Neuronal stem cell (in vitro differentiated cells): ENCODE measurements around the gene NEK8.

Experiments used
- DNase-seq: peaks from one replicate; pipeline ENCODE4 v3.0.0-alpha.2; 2013; ENCODE audit warnings: low spot score
- H2AFZ ChIP-seq: one replicate; pipeline ENCODE4 v1.6.1; 2013; ENCODE audit warnings: mild to moderate bottlenecking, low read length, inconsistent platforms
- H2AK5ac ChIP-seq: 2 replicates; pipeline ENCODE4 v1.6.1; 2013; ENCODE audit warnings: low read depth, mild to moderate bottlenecking, inconsistent platforms, low read length, moderate library complexity, mixed read lengths
- H2BK120ac ChIP-seq: 2 replicates; pipeline ENCODE4 v1.6.1; 2013; ENCODE audit warnings: low read depth, mild to moderate bottlenecking, inconsistent platforms, low read length, moderate library complexity, mixed read lengths
- H2BK12ac ChIP-seq: one replicate; pipeline ENCODE4 v1.6.1; 2013; ENCODE audit warnings: low read length, inconsistent platforms
- H2BK15ac ChIP-seq: 2 replicates; pipeline ENCODE4 v1.6.1; 2013; ENCODE audit warnings: mild to moderate bottlenecking, low read length, inconsistent platforms, mixed read lengths
- H2BK5ac ChIP-seq: one replicate; pipeline ENCODE4 v1.6.1; 2013; ENCODE audit warnings: inconsistent platforms, mild to moderate bottlenecking, low read length, moderate library complexity
- H3K14ac ChIP-seq: one replicate; pipeline ENCODE4 v1.6.1; 2013; ENCODE audit warnings: low read length, inconsistent platforms
- H3K18ac ChIP-seq: 2 replicates; pipeline ENCODE4 v1.6.1; 2013; ENCODE audit warnings: low read length, inconsistent platforms
- H3K23ac ChIP-seq: 2 replicates; pipeline ENCODE4 v1.6.1; 2013; ENCODE audit warnings: low read depth, mild to moderate bottlenecking, mixed read lengths, low read length, inconsistent platforms; ENCODE audit not compliant: poor library complexity
- H3K27ac ChIP-seq: replicated peaks from 3 replicates; pipeline ENCODE4 v1.5.1; 2013; ENCODE audit warnings: low read length, inconsistent platforms
- H3K27me3 ChIP-seq, 3 experiments: 2 replicates each; pipeline ENCODE4 v1.6.1; 2013; ENCODE audit warnings: low read length in 3 of 3, mild to moderate bottlenecking in 2 of 3, inconsistent platforms in 1 of 3, low read depth in 1 of 3, mixed read lengths in 1 of 3, moderate library complexity in 1 of 3; ENCODE audit not compliant: control insufficient read depth in 3 of 3, insufficient read depth in 3 of 3
- H3K36me3 ChIP-seq, 2 donors: replicated peaks in 1 of 2; 2 replicates each; pipeline ENCODE4 v1.6.1; 2013; ENCODE audit warnings: low read length in 2 of 2; ENCODE audit not compliant: control insufficient read depth in 2 of 2, insufficient read depth in 2 of 2
- H3K4ac ChIP-seq: 2 replicates; pipeline ENCODE4 v1.6.1; 2013; ENCODE audit warnings: inconsistent platforms, mild to moderate bottlenecking, low read length, moderate library complexity
- H3K4me1 ChIP-seq, 2 donors: 1 replicate in 1 of 2; 2 replicates in 1 of 2; pipeline ENCODE4 v1.6.1; 2013; ENCODE audit warnings: low read length in 2 of 2, low read depth in 1 of 2; ENCODE audit not compliant: control insufficient read depth in 2 of 2, insufficient read depth in 1 of 2
- H3K4me2 ChIP-seq: one replicate; pipeline ENCODE4 v1.6.1; 2013; ENCODE audit warnings: mild to moderate bottlenecking, low read length, inconsistent platforms; ENCODE audit not compliant: insufficient read depth, poor library complexity, severe bottlenecking
- H3K4me3 ChIP-seq, 2 donors: 2 replicates each; pipeline ENCODE4 v1.5.1; 2013; ENCODE audit warnings: low read length in 2 of 2, mild to moderate bottlenecking in 2 of 2, inconsistent platforms in 1 of 2, moderate library complexity in 1 of 2
- H3K79me1 ChIP-seq: one replicate; pipeline ENCODE4 v1.6.1; 2013; ENCODE audit warnings: low read depth, mild to moderate bottlenecking, inconsistent platforms, low read length, moderate library complexity
- H3K9ac ChIP-seq: one replicate; pipeline ENCODE4 v1.6.1; 2013; ENCODE audit warnings: mild to moderate bottlenecking, low read depth, low read length, inconsistent platforms; ENCODE audit not compliant: poor library complexity
- H3K9me3 ChIP-seq, 2 donors: replicated peaks in 1 of 2; 2 replicates each; pipeline versions ENCODE3 to v1.6.1; 2013; ENCODE audit warnings: low read length in 2 of 2, mild to moderate bottlenecking in 2 of 2, inconsistent platforms in 1 of 2, low read depth in 1 of 2, mixed read lengths in 1 of 2, moderate library complexity in 1 of 2; ENCODE audit not compliant: control insufficient read depth in 2 of 2, insufficient read depth in 1 of 2
- H4K8ac ChIP-seq: one replicate; pipeline ENCODE4 v1.6.1; 2013; ENCODE audit warnings: low read depth, mild to moderate bottlenecking, inconsistent platforms, low read length, moderate library complexity
- H4K91ac ChIP-seq: one replicate; pipeline ENCODE4 v1.6.1; 2013; ENCODE audit warnings: low read length, low read depth, mild to moderate bottlenecking, inconsistent platforms; ENCODE audit not compliant: poor library complexity
- WGBS, 2 donors: extraction: QIAGEN DNeasy Blood & Tissue Kit; methylation state at CpG; one replicate each; pipeline ENCODE4 v1.1.7; 2013; ENCODE audit warnings: missing lambda C conversion rate in 2 of 2, mixed read lengths in 1 of 2; ENCODE audit not compliant: insufficient read length in 2 of 2, insufficient replicate concordance in 1 of 2; ENCODE audit errors: extremely low coverage in 2 of 2; 5-methylcytosine and 5-hydroxymethylcytosine counted together

The NEK8 gene

GRCh38 chr17:28717578-28718332 is 10.8 kb upstream of the NEK8 start, which contains the start of gene RAB34:
RAB34 (minus strand) TSS chr17:28717868; CDS start chr17:28717266, 602 bp downstream.
- Histone ChIP-seq H3K4ac (peak within 1 kb of the TSS; percentile 39), H2BK12ac (peak within 1 kb of the TSS; percentile 78), H3K27ac (peak within 1 kb of the TSS; percentile 93), H3K4me1 (peaks cover 20 to 33% of the 10 kb centered on the region in 2 donors), H3K36me3 (peaks cover 31 to 62% of the 10 kb centered on the region in 2 donors), H3K9me3 (no peaks in the 10 kb centered on the region), H3K79me1 (peaks cover 10% of the 10 kb centered on the region), H2BK5ac (peak within 1 kb of the TSS; percentile 70), H3K4me3 (peak within 1 kb of the TSS; percentile 89 to 92), H4K91ac (peak within 1 kb of the TSS; percentile 73), H2BK15ac (peak within 1 kb of the TSS; percentile 96), H3K9ac (peak within 1 kb of the TSS; percentile 97), H3K4me2 (peak within 1 kb of the TSS; percentile 80), H2AK5ac (peak within 1 kb of the TSS; percentile 54), H4K8ac (peak within 1 kb of the TSS; percentile 93), H3K14ac (peak within 1 kb of the TSS; percentile 28), H2AFZ (peak within 1 kb of the TSS; percentile 87), H3K18ac (peak within 1 kb of the TSS; percentile 97), H3K23ac (peak within 1 kb of the TSS; percentile 53), H3K27me3 (no peaks in the 10 kb centered on the region), H2BK120ac (peak within 1 kb of the TSS; percentile 58)
- WGBS, 2 donors: no CpG with 5 or more reads among the region's 60 CpGs
- DNase-seq: peak; percentile 92

GRCh38 chr17:28718333-28719020 is 10.1 kb upstream of the NEK8 start:
- Histone ChIP-seq H3K4me2 (peak overlapping the region; percentile 72), H3K36me3 (peaks cover 38 to 63% of the 10 kb centered on the region in 2 donors), H2AFZ (peak overlapping the region; percentile 83), H3K9ac (peak overlapping the region; percentile 67), H2BK12ac (peak overlapping the region; percentile 78), H2BK120ac (peak overlapping the region; percentile 35), H2AK5ac (peak overlapping the region; percentile 21), H3K27ac (peak overlapping the region; percentile 93), H3K14ac (no peak overlapping the region), H3K4ac (no peak overlapping the region), H3K23ac (no peak overlapping the region), H3K79me1 (peaks cover 10% of the 10 kb centered on the region), H2BK15ac (no peak overlapping the region), H3K18ac (peak overlapping the region; percentile 92), H3K27me3 (no peaks in the 10 kb centered on the region), H2BK5ac (peak overlapping the region; percentile 70), H3K4me3 (peak overlapping the region; percentile 76 to 89), H3K9me3 (no peaks in the 10 kb centered on the region), H4K8ac (no peak overlapping the region), H4K91ac (no peak overlapping the region), H3K4me1 (peaks cover 23 to 33% of the 10 kb centered on the region in 2 donors)
- no CpG with 5 or more reads among the region's 18 CpGs for WGBS, 2 donors
- DNase-seq: peak; percentile 73

GRCh38 chr17:28719021-28719433 is 9.6 kb upstream of the NEK8 start:
- DNase-seq: no peak
- no peaks in the 10 kb centered on the region for H3K27me3 ChIP-seq
- H3K36me3 ChIP-seq: peaks cover 37 to 63% of the 10 kb centered on the region in 2 donors
- H2BK12ac ChIP-seq: no peak overlapping the region
- peak overlapping the region; percentile 51 for H3K4me2 ChIP-seq
- peak overlapping the region; percentile 57 for H2AFZ ChIP-seq
- no peak overlapping the region for H2AK5ac ChIP-seq
- H3K9me3 ChIP-seq: no peaks in the 10 kb centered on the region
- H3K4me3 ChIP-seq: peak overlapping the region; percentile 56 to 89
- H3K79me1 ChIP-seq: peaks cover 10% of the 10 kb centered on the region
- no peak overlapping the region for H2BK120ac ChIP-seq
- H3K27ac ChIP-seq: peak overlapping the region; percentile 80
- WGBS, 2 donors: no CpG with 5 or more reads among the region's 18 CpGs
- H4K8ac ChIP-seq: no peak overlapping the region
- H4K91ac ChIP-seq: no peak overlapping the region
- H2BK5ac ChIP-seq: no peak overlapping the region
- peak overlapping the region; percentile 68 for H3K18ac ChIP-seq
- no peak overlapping the region for H3K14ac ChIP-seq
- no peak overlapping the region for H3K4ac ChIP-seq
- peaks cover 23 to 33% of the 10 kb centered on the region in 2 donors for H3K4me1 ChIP-seq
- no peak overlapping the region for H3K9ac ChIP-seq
- no peak overlapping the region for H3K23ac ChIP-seq
- H2BK15ac ChIP-seq: no peak overlapping the region
